ENCODE measurements around the gene FOXM1. TPM values are rescaled to one million over a fixed set of nuclear protein-coding genes. Genes with fewer than 3 reads are reported as not detected.

Gene FOXM1
- total and polyA plus RNA-seq, 12 donors: 0.79 to 8.6 (median 2.3) TPM

DNA sequence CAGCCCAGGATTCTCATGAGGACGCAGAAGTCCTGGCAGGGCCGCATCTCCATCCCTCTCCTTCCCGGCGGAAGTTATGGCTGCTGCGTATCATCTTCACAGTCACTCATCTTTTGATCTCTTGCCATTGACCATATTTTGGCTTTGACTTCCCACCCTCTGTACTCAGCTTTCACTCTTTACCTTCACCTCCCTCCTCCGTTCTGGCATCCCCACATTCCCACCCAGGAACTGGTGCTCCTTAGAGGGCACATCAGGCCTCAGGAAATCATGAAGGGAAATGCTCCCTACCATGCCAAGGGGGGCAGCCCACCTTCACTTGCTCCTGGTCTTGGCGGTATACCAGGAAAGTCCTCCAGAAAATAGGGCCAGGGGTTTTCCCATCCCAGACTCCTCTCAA lies 21.4 kb downstream of the FOXM1 start:
- no peaks in the 10 kb centered on the region for H3K36me3 ChIP-seq (replicated peaks in 1 of 2)
- H3K27me3 ChIP-seq: no peaks in the 10 kb centered on the region
- no peak for TF ChIP-seq POLR2A (IDR thresholded peaks at IDR 0.05)
- TF ChIP-seq, protein P1, sequence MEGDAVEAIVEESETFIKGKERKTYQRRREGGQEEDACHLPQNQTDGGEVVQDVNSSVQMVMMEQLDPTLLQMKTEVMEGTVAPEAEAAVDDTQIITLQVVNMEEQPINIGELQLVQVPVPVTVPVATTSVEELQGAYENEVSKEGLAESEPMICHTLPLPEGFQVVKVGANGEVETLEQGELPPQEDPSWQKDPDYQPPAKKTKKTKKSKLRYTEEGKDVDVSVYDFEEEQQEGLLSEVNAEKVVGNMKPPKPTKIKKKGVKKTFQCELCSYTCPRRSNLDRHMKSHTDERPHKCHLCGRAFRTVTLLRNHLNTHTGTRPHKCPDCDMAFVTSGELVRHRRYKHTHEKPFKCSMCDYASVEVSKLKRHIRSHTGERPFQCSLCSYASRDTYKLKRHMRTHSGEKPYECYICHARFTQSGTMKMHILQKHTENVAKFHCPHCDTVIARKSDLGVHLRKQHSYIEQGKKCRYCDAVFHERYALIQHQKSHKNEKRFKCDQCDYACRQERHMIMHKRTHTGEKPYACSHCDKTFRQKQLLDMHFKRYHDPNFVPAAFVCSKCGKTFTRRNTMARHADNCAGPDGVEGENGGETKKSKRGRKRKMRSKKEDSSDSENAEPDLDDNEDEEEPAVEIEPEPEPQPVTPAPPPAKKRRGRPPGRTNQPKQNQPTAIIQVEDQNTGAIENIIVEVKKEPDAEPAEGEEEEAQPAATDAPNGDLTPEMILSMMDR (IDR thresholded peaks at IDR 0.05): no peak
- WGBS, 4 donors: 86 to 97% (median 91%) methylated on average over 7 of the region's 7 CpGs
- H3K4me1 ChIP-seq (replicated peaks in 1 of 2): no peaks in the 10 kb centered on the region
- H3K27ac ChIP-seq: no peak overlapping the region
- H3K9me3 ChIP-seq (replicated peaks in 1 of 3): no peaks in the 10 kb centered on the region
- intact Hi-C loops (cut with DNase I): loop anchor here in 1 of 2 donors (10.0 kb wide), 2 partner anchors 89 to 189 kb away; no protein-coding TSS in a partner anchor
- no peak for DNase-seq
- H3K4me3 ChIP-seq: no peak overlapping the region

DNA sequence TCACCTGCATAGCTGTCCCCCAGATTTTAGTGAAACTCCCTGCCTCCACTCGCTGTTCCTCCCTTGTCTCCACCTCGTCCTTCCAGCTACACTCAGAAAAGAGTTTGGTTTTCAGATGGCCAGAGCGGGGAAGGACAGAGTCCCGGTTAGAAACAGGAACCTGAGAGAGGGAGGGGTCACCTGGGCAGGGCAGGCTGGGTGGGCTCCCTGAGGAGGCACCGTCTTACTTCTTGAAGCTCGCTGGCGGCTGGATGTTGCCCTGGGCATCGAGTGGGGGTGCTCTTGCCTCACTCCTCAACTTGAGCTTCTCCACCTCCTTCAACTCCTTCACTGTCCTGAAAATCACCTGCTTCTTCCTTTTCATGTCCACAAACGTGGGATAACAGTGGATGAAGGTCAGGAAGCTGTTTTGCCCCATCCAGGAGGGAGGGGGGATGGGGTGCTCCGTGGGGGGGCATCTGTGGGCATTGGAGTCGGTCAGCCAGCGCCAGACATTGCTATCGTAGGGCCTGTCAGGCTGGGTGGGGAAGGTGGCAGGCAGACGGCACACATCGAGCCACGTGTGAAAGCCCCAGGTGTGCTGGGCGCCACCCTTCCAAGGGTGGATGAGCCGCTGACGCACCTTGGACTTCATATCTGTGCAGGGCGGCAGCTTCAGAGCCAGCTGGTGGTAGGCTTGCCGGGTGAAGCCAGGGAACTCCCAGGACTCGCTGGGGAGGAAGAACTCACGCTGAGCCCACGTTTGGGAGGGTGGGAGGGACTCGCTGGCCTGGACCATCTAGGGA lies 22.1 kb downstream of the FOXM1 start:
- no peaks in the 10 kb centered on the region for H3K9me3 ChIP-seq (replicated peaks in 1 of 3)
- no peaks in the 10 kb centered on the region for H3K36me3 ChIP-seq (replicated peaks in 1 of 2)
- intact Hi-C loops (cut with DNase I): loop anchor here in 1 of 2 donors (10.0 kb wide), 2 partner anchors 90 to 190 kb away; no protein-coding TSS in a partner anchor
- DNase-seq: no peak
- H3K4me1 ChIP-seq (replicated peaks in 1 of 2): no peaks in the 10 kb centered on the region
- no peak for TF ChIP-seq POLR2A (IDR thresholded peaks at IDR 0.05)
- TF ChIP-seq, protein P1 (IDR thresholded peaks at IDR 0.05): no peak
- H3K27ac ChIP-seq: no peak overlapping the region
- 90 to 91% (median 90%) methylated on average over 13 to 25 of the region's 25 CpGs for WGBS, 4 donors
- H3K4me3 ChIP-seq: no peak overlapping the region
- H3K27me3 ChIP-seq: no peaks in the 10 kb centered on the region

DNA sequence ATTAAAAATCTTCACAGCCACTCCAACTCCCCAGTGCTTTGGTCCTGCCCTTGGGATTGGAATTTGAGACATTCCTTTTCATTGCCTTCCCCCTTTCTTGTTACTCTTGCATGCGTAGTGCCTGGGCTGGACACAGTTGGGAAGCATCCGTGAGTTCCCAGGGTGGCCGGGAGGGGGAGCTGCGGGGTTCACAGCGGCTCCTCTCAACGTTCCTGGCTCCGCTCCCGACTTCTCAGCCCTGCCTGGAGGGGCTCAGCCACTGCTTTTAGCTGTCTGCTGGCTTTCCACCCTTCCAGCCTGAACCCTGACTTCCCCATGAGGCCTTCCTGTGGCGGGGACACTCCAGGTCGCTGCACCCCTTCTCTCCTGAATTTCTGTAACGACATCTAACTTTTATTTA lies 23.3 kb downstream of the FOXM1 start:
- DNase-seq: peak; percentile 72 to 92 (median 81)
- intact Hi-C loops (cut with DNase I): loop anchor here in 1 of 2 donors (10.0 kb wide), 2 partner anchors 91 to 191 kb away; no protein-coding TSS in a partner anchor
- Histone ChIP-seq H3K9me3 (replicated peaks in 1 of 3) (no peaks in the 10 kb centered on the region), H3K4me3 (no peak overlapping the region), H3K27me3 (no peaks in the 10 kb centered on the region), H3K27ac (no peak overlapping the region), H3K36me3 (replicated peaks in 1 of 2) (no peaks in the 10 kb centered on the region), H3K4me1 (replicated peaks in 1 of 2) (no peaks in the 10 kb centered on the region)
- no peak for TF ChIP-seq POLR2A (IDR thresholded peaks at IDR 0.05)
- TF ChIP-seq, protein P1 (IDR thresholded peaks at IDR 0.05): peak; percentile 59 to 81 (median 70)
- WGBS, 4 donors: 16 to 25% (median 20%) methylated on average over 11 of the region's 11 CpGs

DNA sequence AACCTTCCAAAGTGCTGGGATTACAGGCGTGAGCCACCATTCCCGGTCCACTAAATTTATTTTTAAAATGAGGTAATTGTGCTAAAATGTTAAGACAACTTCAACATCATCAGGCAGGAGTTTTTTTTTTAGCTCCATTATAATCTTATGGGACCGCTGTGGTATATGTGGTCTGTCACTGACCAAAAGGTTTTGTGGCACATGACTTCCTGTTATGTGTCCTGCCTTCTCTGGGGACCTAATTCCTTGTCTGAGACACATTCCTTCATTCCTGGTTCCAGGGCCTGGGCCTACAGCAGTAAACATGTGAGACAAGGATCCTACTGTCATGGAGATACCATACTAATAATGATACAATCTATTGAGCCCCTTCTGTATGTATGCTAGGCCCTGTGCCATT lies 25.0 kb downstream of the FOXM1 start:
- H3K4me3 ChIP-seq: no peak overlapping the region
- H3K27me3 ChIP-seq: no peaks in the 10 kb centered on the region
- H3K9me3 ChIP-seq (replicated peaks in 1 of 3): no peaks in the 10 kb centered on the region
- H3K4me1 ChIP-seq (replicated peaks in 1 of 2): no peaks in the 10 kb centered on the region
- no peak for DNase-seq
- H3K36me3 ChIP-seq (replicated peaks in 1 of 2): no peaks in the 10 kb centered on the region
- no peak for TF ChIP-seq POLR2A (IDR thresholded peaks at IDR 0.05)
- TF ChIP-seq, protein P1 (IDR thresholded peaks at IDR 0.05): no peak
- WGBS, 4 donors: 86 to 95% (median 92%) methylated on average over 3 of the region's 3 CpGs
- H3K27ac ChIP-seq: no peak overlapping the region
- intact Hi-C loops (cut with DNase I): loop anchor here in 1 of 2 donors (10.0 kb wide), 2 partner anchors 93 to 193 kb away; no protein-coding TSS in a partner anchor
